ENCODE measurements around the gene CRACR2A. TPM values are rescaled to one million over a fixed set of nuclear protein-coding genes. Genes with fewer than 3 reads are reported as not detected.

The CRACR2A gene
- total RNA-seq, 1 donor = 16.3 TPM

DNA sequence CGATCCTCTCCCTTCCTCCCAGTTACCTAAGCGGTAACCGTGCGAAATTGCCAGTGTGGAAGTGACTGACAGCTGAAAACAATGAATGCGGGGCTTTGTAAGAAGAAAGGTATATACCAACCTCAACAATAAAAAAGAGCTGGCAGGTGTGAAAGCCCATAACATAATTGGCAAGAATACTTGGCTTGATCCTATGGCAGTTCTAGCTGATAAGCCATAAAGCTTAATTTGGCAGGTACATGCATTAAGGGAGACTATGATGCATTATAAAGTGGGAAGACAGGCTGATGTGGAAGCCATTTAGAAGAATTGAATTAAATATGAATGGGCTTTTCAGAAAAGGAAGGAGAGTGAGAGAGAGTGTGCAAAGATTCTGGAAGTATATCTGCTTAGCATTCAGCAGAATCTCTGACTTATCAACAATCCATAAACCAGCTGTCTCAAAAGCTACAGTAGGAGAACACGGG lies 71.3 kb downstream of the CRACR2A start:
- DNase-seq (ENCODE audit: insufficient read length, low spot score, missing footprints) = no peak
- Histone ChIP-seq H3K4me2 (ENCODE audit: insufficient read depth, low read length) (no peak overlapping the region), H2AFZ (ENCODE audit: low read length) (no peak overlapping the region), H3K36me3 (ENCODE audit: insufficient read depth, low read length) (peaks cover 5% of the 10 kb centered on the region), H3K79me2 (ENCODE audit: insufficient read depth, low read length) (no peaks in the 10 kb centered on the region), H3K27me3 (ENCODE audit: insufficient read depth, low read length) (no peaks in the 10 kb centered on the region), H3K4me1 (ENCODE audit: insufficient read depth, low read length) (no peaks in the 10 kb centered on the region), H3K9me3 (ENCODE audit: low read depth, low read length) (no peaks in the 10 kb centered on the region), H4K20me1 (ENCODE audit: insufficient read depth, low read length) (no peaks in the 10 kb centered on the region), H3K27ac (ENCODE audit: low read depth, low read length) (no peak overlapping the region), H3K4me3 (ENCODE audit: insufficient read depth, low read length) (no peak overlapping the region)
- no peak for TF ChIP-seq CTCF (IDR thresholded peaks at IDR 0.05; ENCODE audit: extremely low read depth, low read depth, low read length)

- TF ChIP-seq CTCF (IDR thresholded peaks at IDR 0.05; ENCODE audit: extremely low read depth, low read depth, low read length) = no peak
- no peaks in the 10 kb centered on the region for H3K27me3 ChIP-seq (ENCODE audit: insufficient read depth, low read length)
- H3K27ac ChIP-seq (ENCODE audit: low read depth, low read length) = no peak overlapping the region
- no peak for DNase-seq (ENCODE audit: insufficient read length, low spot score, missing footprints)
- H2AFZ ChIP-seq (ENCODE audit: low read length) = no peak overlapping the region
- no peaks in the 10 kb centered on the region for H3K9me3 ChIP-seq (ENCODE audit: low read depth, low read length)
- peaks cover 5% of the 10 kb centered on the region for H3K36me3 ChIP-seq (ENCODE audit: insufficient read depth, low read length)
- no peaks in the 10 kb centered on the region for H3K79me2 ChIP-seq (ENCODE audit: insufficient read depth, low read length)
- H3K4me1 ChIP-seq (ENCODE audit: insufficient read depth, low read length) = no peaks in the 10 kb centered on the region
- no peaks in the 10 kb centered on the region for H4K20me1 ChIP-seq (ENCODE audit: insufficient read depth, low read length)
- H3K4me2 ChIP-seq (ENCODE audit: insufficient read depth, low read length) = no peak overlapping the region
- H3K4me3 ChIP-seq (ENCODE audit: insufficient read depth, low read length) = no peak overlapping the region
Observed at GRCh38 chr12:3680919-3681594, 71.9 kb downstream of the CRACR2A start.

- no peaks in the 10 kb centered on the region for H3K4me1 ChIP-seq (ENCODE audit: insufficient read depth, low read length)
Observed at GRCh38 chr12:3679831-3680230, 73.1 kb downstream of the CRACR2A start.

More at GRCh38 chr12:3679831-3680230, 73.1 kb downstream of the CRACR2A start:
- peaks cover 5% of the 10 kb centered on the region for H3K36me3 ChIP-seq (ENCODE audit: insufficient read depth, low read length)
- no peak for TF ChIP-seq CTCF (IDR thresholded peaks at IDR 0.05; ENCODE audit: extremely low read depth, low read depth, low read length)
- H4K20me1 ChIP-seq (ENCODE audit: insufficient read depth, low read length) = no peaks in the 10 kb centered on the region
- no peaks in the 10 kb centered on the region for H3K27me3 ChIP-seq (ENCODE audit: insufficient read depth, low read length)
- H3K4me3 ChIP-seq (ENCODE audit: insufficient read depth, low read length) = no peak overlapping the region
- no peaks in the 10 kb centered on the region for H3K9me3 ChIP-seq (ENCODE audit: low read depth, low read length)
- no peak for DNase-seq (ENCODE audit: insufficient read length, low spot score, missing footprints)
- no peaks in the 10 kb centered on the region for H3K79me2 ChIP-seq (ENCODE audit: insufficient read depth, low read length)
- H3K27ac ChIP-seq (ENCODE audit: low read depth, low read length) = no peak overlapping the region
- H3K4me2 ChIP-seq (ENCODE audit: insufficient read depth, low read length) = no peak overlapping the region
- H2AFZ ChIP-seq (ENCODE audit: low read length) = no peak overlapping the region
